Loucy (cell line): ENCODE data around the gene PHLDB2.

Experiments
- H2AFZ ChIP-seq: fragments of 200-600 bp; sonication (generic); 2 replicates; pipeline ENCODE4 v1.6.0; 2016; ENCODE audit warnings: antibody characterized with exemption, mild to moderate bottlenecking, low read length, moderate library complexity
- H3F3A ChIP-seq: fragments of 200-600 bp; 2 replicates; pipeline ENCODE4 v1.6.0; 2016; ENCODE audit warnings: antibody characterized with exemption, low read depth, mild to moderate bottlenecking
- H3K27me3 ChIP-seq: fragments of 200-600 bp; sonication (generic); 2 replicates; pipeline ENCODE4 v1.6.1; 2014; ENCODE audit warnings: low read length, mild to moderate bottlenecking; ENCODE audit not compliant: insufficient read depth, poor library complexity, severe bottlenecking
- H3K36me3 ChIP-seq: fragments of 200-600 bp; sonication (generic); 2 replicates; pipeline ENCODE4 v1.6.1; 2016; ENCODE audit warnings: low read length; ENCODE audit not compliant: insufficient read depth
- H3K4me1 ChIP-seq: fragments of 200-600 bp; sonication (generic); 2 replicates; pipeline ENCODE4 v1.5.1; 2014; ENCODE audit warnings: low read length, mild to moderate bottlenecking; ENCODE audit not compliant: insufficient read depth, poor library complexity, severe bottlenecking
- H3K4me2 ChIP-seq: fragments of 200-600 bp; sonication (generic); 2 replicates; pipeline ENCODE4 v1.6.0; 2014; ENCODE audit warnings: antibody characterized with exemption, low read length, low read depth, mild to moderate bottlenecking; ENCODE audit not compliant: poor library complexity, severe bottlenecking
- H3K4me3 ChIP-seq: fragments of 200-600 bp; sonication (generic); 2 replicates; pipeline ENCODE4 v1.5.1; 2014; ENCODE audit warnings: low read length, mild to moderate bottlenecking, mixed read lengths; ENCODE audit not compliant: poor library complexity, severe bottlenecking
- H3K79me2 ChIP-seq: fragments of 200-600 bp; sonication (generic); 2 replicates; pipeline ENCODE4 v1.6.1; 2014; ENCODE audit warnings: low read length; ENCODE audit not compliant: insufficient read depth
- H3K9ac ChIP-seq: fragments of 200-600 bp; sonication (generic); 2 replicates; pipeline ENCODE4 v1.6.0; 2014; ENCODE audit warnings: mild to moderate bottlenecking, low read depth, low read length, moderate library complexity; ENCODE audit not compliant: poor library complexity, severe bottlenecking
- H3K9me2 ChIP-seq: fragments of 200-600 bp; sonication (generic); replicated peaks from 2 replicates; pipeline ENCODE4 v1.6.1; 2016; ENCODE audit warnings: low read depth, low read length, mixed read lengths
- H3K9me3 ChIP-seq: fragments of 200-600 bp; sonication (generic); 2 replicates; pipeline ENCODE4 v1.6.1; 2014; ENCODE audit warnings: mild to moderate bottlenecking, antibody characterized with exemption, low read length, low read depth; ENCODE audit not compliant: insufficient read depth
- H4K20me1 ChIP-seq: fragments of 200-600 bp; sonication (generic); 2 replicates; pipeline ENCODE4 v1.6.0; 2014; ENCODE audit warnings: antibody characterized with exemption, low read length, mild to moderate bottlenecking; ENCODE audit not compliant: insufficient read depth, poor library complexity, severe bottlenecking
- CTCF ChIP-seq: fragments of 200-600 bp; sonication (generic); conservative IDR thresholded peaks from 2 replicates; pipeline ENCODE4 v1.5.1; 2014; ENCODE audit warnings: mild to moderate bottlenecking, antibody characterized with exemption, low read length
- EZH2phosphoT487 ChIP-seq: fragments of 200-600 bp; IDR thresholded peaks from 2 replicates; pipeline ENCODE4 v1.6.1; 2018; ENCODE audit warnings: antibody characterized with exemption, mild to moderate bottlenecking, moderate library complexity, borderline replicate concordance

The PHLDB2 gene

GRCh38 chr3:111864821-111865656 is 6.0 kb downstream of the PHLDB2 start:
- no peak overlapping the region for H2AFZ ChIP-seq
- no peak overlapping the region for H3K4me2 ChIP-seq
- no peak overlapping the region for H3K9ac ChIP-seq

GRCh38 chr3:111867889-111868426 is 8.9 kb downstream of the PHLDB2 start:
- H3K79me2 ChIP-seq, result 0 out of 2 replicates have a peak, but pooled peaks cover 4% of the 10 kb centered on the region
- H3K9me2 ChIP-seq, result no peaks in the 10 kb centered on the region
- H3K9me3 ChIP-seq, result no peaks in the 10 kb centered on the region
- no peaks in the 10 kb centered on the region for H3K27me3 ChIP-seq
- H3K9ac ChIP-seq, result no peak overlapping the region
- no peaks in the 10 kb centered on the region for H3K36me3 ChIP-seq
- peaks cover 17% of the 10 kb centered on the region for H3K4me1 ChIP-seq
- no peaks in the 10 kb centered on the region for H3F3A ChIP-seq
- H4K20me1 ChIP-seq, result no peaks in the 10 kb centered on the region
- no peak for TF ChIP-seq EZH2phosphoT487
- no peak for TF ChIP-seq CTCF
- H3K4me2 ChIP-seq, result no peak overlapping the region
- no peak overlapping the region for H3K4me3 ChIP-seq
- no peak overlapping the region for H2AFZ ChIP-seq

More at GRCh38 chr3:111864821-111865656, 6.0 kb downstream of the PHLDB2 start:
- peaks cover 39% of the 10 kb centered on the region for H3K4me1 ChIP-seq
- no peaks in the 10 kb centered on the region for H4K20me1 ChIP-seq
- TF ChIP-seq EZH2phosphoT487, result no peak
- TF ChIP-seq CTCF, result peak; percentile 58
- H3K36me3 ChIP-seq, result no peaks in the 10 kb centered on the region
- 0 out of 2 replicates have a peak, but pooled peaks cover 4% of the 10 kb centered on the region for H3K79me2 ChIP-seq
- no peaks in the 10 kb centered on the region for H3F3A ChIP-seq
- H3K9me2 ChIP-seq, result no peaks in the 10 kb centered on the region
- no peaks in the 10 kb centered on the region for H3K27me3 ChIP-seq
- H3K9me3 ChIP-seq, result no peaks in the 10 kb centered on the region
- H3K4me3 ChIP-seq, result no peak overlapping the region

GRCh38 chr3:111870620-111871019 is 11.6 kb downstream of the PHLDB2 start:
- no peak overlapping the region for H3K4me3 ChIP-seq
- no peaks in the 10 kb centered on the region for H3K36me3 ChIP-seq
- no peaks in the 10 kb centered on the region for H3K79me2 ChIP-seq
- no peaks in the 10 kb centered on the region for H3K9me2 ChIP-seq
- H3K9ac ChIP-seq, result no peak overlapping the region
- H4K20me1 ChIP-seq, result no peaks in the 10 kb centered on the region
- no peaks in the 10 kb centered on the region for H3K9me3 ChIP-seq
- no peak overlapping the region for H3K4me2 ChIP-seq
- H3K4me1 ChIP-seq, result no peaks in the 10 kb centered on the region
- no peaks in the 10 kb centered on the region for H3F3A ChIP-seq
- no peak for TF ChIP-seq CTCF
- no peak for TF ChIP-seq EZH2phosphoT487
- H2AFZ ChIP-seq, result no peak overlapping the region
- H3K27me3 ChIP-seq, result no peaks in the 10 kb centered on the region
